GF-D8 (cell line): Measurements from ENCODE around the gene UBR1.
"Not testable (repeated sequence)": the region's sequence is repeated elsewhere in the genome, so short reads cannot be mapped to it uniquely, and the experiment has no call there.

ENCODE experiments used
- DNase-seq: peaks from one replicate; lab custom pipeline; 2025; lab: John Stamatoyannopoulos, UW

The UBR1 gene

DNA sequence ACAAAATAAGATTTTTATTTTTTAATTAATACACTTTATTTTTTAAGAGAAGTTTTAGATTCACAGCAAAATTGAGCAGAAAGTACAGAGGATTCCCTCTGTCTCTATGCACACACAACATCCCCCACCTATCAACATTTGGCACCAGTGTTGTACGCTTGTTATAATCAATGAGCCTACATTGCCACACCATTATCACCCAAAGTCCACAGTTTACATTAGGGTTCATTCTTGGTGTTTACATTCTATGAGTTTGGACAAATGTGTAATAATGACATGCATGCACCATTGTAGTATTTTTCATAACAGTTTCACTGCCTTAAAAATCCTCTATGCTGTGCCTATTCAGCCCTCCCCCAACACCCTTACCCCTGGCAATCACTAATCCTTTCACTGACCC is 134.0 kb downstream of the UBR1 start:
- DNase-seq, result no peak

DNA sequence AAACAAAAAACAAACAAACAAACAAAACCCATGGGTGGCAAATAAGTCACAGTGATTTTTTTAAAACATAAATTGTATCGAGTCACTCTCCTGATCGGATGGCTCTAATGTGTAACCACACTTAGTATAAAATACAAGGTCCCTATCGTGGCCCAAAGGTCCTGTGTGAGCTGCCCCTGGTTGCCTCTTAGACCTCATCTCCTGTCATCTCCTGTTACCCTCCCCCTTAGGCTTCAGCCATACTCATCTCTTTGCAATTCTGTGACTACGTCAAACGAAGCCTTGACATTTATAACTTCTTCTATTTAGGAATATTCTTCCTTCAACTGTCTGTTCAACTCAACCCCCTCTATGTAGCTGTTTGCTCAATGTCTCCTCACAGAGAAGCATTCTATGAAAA is 141.4 kb downstream of the UBR1 start:
- no peak for DNase-seq

DNA sequence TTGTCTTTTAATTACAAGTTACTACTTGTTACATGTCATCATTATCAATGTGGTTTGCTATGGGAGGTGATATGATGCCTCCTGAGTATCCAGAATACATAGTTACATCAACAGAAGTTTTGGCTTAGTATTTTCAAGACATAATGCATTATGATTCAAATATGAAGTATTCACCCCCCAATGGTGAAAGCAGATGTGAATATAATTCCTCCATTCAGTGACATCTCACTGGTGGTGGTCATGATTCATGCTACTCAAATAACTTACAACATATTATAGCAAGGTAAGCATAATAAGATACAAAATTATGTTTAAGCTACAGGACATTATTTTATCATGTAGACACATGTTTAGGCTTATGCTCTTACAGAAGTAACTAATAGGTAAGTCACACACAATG is 150.3 kb downstream of the UBR1 start:
- no peak for DNase-seq

GRCh38 chr15:42954291-42954690 is 151.5 kb downstream of the UBR1 start:
- DNase-seq, result no peak

DNA sequence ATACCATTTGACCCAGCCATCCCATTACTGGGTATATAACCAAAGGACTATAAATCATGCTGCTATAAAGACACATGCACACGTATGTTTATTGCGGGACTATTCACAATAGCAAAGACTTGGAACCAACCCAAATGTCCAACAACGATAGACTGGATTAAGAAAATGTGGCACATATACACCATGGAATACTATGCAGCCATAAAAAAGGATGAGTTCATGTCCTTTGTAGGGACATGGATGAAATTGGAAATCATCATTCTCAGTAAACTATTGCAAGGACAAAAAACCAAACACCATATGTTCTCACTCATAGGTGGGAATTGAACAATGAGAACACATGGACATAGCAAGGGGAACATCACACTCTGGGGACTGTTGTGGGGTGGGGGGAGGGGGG is 156.9 kb downstream of the UBR1 start:
- DNase-seq, result not testable (repeated sequence)

- no peak for DNase-seq
Measured at GRCh38 chr15:42940527-42940926, 165.3 kb downstream of the UBR1 start.

DNA sequence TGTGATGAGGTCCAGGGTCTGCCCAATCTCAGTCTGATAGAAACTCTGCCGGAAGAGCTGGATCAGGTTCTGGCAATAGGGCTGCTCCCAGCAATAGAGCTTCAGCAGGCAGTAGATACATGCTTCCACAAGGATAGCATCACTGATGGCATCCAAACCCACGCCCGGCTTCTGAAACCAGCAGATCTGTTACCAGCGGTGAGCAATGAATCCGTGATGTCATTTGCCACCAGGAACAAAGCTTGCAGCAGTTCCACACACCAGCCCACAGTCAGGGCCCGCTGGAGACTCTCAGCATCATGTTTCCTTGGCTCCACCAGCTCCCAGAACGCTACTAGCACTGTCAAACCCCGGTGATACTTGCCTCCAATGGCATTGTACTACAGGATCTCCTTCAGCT is 166.0 kb downstream of the UBR1 start:
- DNase-seq, result no peak

DNA sequence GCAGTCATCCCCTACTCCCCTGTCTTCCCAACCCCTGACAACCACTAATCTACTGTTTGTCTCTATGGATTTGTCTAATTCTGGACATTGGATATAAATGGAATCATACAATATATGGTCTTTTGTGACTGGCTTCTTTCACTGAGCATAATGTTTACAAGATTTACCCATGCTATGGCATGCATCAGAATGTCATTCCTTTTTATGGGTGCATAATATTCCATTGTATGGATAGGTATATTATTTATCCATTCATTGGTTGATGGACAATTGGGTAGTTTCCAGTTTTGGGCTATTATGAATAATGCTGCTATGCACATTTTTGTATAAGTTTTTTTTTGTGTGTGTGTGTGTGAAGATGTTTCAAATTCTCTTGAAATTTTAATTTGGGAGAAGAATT is 168.7 kb downstream of the UBR1 start:
- no peak for DNase-seq

GRCh38 chr15:42933886-42934667 is 171.8 kb downstream of the UBR1 start:
- no peak for DNase-seq

DNA sequence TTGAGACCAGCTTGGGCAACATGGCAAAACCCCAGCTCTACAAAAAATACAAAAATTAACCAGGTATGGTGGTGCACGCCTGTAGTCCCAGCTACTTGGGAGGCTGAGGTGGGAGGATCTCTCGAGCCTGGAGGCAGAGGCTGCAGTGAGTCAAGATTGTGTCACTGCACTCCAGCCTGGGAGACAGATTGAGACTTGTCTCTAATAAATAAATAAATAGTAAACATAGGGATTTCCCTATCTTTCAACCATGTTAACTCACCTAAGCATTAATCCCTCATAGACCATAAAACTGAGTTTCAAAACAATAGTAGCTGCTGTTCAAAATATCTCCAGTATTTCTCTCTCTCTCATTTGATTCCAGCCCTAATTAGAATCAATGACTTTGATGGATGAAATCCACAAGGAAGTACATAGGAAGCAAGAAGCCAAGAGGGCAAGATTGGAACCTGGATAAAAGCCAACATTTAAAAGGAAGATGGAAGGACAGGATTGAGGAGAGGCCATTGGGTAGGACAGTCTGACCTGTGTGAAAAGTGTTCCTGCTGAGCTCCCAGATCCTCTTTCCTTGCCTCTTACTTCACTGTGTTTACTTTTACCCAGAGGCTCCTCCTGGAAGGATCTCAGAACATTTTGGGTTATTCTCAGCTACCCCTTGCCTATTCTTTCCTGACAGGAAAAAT is 172.9 kb downstream of the UBR1 start:
- no peak for DNase-seq

DNA sequence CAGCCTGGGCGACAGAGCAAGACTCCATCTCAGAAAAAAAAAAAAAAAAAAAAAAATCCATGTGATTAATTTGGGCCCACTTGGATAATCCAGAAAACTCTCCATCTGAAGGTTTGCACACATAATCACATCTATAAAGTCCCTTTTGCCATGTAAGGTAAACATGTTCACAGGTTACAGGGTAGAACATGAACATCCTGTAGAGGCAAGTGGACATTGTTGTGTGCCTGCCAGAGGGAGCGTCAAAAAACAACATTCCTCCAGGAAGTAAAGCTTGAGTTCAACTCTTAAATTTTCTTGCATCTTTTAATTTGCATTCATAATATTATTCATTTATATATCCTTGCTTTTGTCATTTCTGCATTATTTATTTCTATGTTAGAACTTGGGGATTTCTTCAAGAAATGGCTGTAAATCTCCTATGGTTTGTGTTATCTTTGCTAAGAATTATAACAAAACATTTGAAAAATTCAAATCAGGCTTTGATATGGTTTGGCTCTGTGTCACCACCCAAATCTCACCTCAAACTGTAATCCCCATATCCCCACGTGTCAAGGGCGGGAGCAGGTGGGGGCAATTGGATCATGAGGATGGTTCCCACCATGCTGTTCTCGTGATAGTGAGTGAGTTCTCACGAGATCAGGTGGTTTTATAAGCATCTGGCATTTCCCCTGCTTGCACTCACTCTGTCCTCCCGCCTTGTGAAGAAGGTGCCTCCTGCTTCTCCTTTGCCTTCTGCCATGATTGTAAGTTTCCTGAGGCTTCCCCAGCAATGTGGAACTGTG is 173.9 kb downstream of the UBR1 start:
- no peak for DNase-seq

DNA sequence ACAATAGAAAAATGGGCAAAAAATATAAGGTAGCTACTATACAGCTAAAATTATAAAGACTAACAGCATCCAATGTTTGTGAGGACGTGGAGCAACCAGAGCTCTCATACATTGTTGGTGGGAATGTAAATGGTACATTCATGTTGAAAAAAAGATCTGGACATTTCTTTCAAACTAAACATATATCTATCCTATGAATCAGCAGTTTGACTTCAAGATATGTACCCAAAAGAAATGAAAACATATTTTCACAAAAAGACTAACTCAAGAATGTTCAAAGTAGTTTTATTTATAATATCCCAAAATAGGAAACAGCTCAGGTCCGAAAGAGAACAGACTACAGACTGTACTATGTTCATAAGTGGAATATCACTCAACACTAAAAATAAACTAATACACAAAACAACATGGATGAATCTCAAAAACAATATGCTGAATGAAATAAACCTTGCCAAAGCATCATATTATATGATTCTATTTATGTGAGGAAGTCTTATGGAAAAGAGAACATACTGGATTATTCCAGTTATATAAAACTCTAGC is 176.5 kb downstream of the UBR1 start:
- DNase-seq, result no peak

DNA sequence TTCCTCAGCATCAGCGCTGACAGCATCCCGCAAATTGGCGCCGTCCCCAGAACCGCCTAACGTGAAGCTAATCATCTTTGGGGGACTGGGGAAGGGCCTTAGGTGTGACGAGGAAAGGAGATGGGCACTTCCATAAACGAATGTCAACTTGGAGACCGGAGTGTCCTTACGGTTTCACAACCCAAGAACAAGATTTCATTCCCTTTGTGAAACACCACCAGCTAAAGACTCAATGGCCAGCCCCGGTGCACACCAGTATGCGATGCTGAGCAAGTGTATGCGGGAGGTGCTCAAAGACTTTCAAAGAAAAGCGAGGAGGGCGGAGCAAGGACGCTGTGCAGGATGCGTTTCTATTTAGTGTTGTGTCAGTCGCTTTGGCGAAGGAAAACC is 184.5 kb downstream of the UBR1 start:
- no peak for DNase-seq

GRCh38 chr15:42920519-42921341 is 185.1 kb downstream of the UBR1 start, which contains the start of gene TTBK2:
Gene TTBK2, minus strand, starts transcription at chr15:42920778. Its CDS starts 42,161 bp downstream, at chr15:42878617.
- peak; percentile 83 for DNase-seq

DNA sequence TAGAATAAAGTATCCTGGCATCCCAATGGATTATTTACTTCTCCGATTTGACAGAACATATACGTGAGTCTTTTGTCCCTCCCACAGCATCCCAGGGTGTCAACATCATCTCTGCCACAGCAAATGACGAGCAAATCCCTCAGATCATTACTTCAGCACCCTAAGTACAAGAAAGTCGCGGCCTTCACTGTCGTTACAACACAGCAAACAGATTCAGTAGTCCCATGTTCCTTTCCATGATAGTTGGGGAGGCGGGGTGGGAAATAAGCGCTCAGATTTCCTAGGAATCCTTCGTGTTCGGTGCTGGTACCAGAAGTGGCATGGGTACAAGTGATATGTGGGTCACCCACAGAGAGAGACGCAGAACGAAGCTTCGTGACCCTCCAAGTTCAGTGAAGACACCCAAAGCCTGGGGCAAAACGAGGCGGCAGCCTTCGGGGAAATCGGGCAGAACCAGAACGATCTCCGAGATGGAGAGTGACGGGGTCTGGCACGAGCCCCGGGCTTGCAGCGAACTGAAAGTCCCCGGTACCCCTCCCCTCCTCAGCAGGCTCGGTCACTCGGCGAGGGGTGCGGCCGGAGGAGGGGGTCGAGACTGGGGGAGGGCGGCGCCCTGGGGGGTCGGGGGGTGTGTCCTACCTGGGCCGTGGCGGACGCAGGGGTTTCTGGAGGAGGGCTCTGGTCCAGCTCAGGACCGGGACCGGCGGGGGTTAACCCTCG is 185.9 kb downstream of the UBR1 start:
- no peak for DNase-seq

- DNase-seq, result no peak
Measured at GRCh38 chr15:42919308-42919707, 186.5 kb downstream of the UBR1 start.

- no peak for DNase-seq
Measured at GRCh38 chr15:42918047-42918446, 187.8 kb downstream of the UBR1 start.

DNA sequence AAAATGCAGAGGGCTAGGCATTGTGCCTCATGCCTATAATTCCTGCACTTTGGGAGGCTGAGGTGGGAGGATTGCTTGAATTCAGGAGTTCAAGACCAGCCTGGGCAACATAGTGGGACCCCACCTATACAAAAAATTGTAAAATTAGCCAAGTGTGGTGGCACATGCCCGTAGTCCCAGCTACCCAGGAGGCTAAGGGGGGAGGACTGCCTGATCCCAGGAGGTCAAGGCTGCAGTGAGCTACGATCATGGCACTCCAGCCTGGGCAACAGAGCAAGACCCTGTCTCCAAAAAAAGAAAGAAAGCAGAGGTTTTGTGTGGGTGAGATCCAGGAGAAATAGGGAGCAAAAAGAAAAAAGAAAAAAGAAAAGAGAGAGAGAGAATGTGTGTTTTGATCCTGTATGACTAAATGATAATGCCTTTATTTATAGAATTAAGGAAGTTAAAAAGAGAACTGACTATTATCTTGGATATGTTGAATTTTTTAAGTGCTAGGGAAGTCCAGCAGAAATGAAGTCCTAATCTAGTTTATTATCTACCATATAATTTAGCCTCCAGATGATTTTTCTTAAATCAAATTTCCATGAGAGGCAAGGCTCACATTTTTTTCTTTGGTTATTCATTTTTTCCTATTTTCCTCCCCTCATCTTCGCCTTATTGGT is 190.1 kb downstream of the UBR1 start:
- no peak for DNase-seq

GRCh38 chr15:42914728-42915497 is 190.9 kb downstream of the UBR1 start:
- DNase-seq, result no peak
